Adrenal gland (tissue), 12 donors: ENCODE data around the gene IL17RC. TPM values are rescaled to one million over a fixed set of nuclear protein-coding genes. Genes with fewer than 3 reads are reported as not detected.
A peak's percentile ranks its signal among the peaks of the same experiment; 100 is the strongest.

Source experiments
- DNase-seq, 7 donors: peaks; one replicate each; pipeline ENCODE4 v3.0.0-alpha.2; 2019 to 2020
- H3K27ac ChIP-seq, 5 donors: fragments of 200-600 bp; sonication (generic) in 4 of 5; 1 replicate in 3 of 5; 2 replicates in 2 of 5; pipeline versions ENCODE4 v1.5.1 to v1.8.0; 2016 to 2020; ENCODE audit warnings: mild to moderate bottlenecking in 1 of 5
- H3K27me3 ChIP-seq: fragments of 200-600 bp; 2 replicates; pipeline ENCODE4 v1.8.0; 2021
- H3K36me3 ChIP-seq, 2 donors: fragments of 200-600 bp; replicated peaks in 1 of 2; 1 replicate in 1 of 2; 2 replicates in 1 of 2; pipeline versions ENCODE4 v1.5.1 to v1.8.0; 2018 to 2022
- H3K4me1 ChIP-seq, 2 donors: fragments of 200-600 bp; replicated peaks in 1 of 2; 1 replicate in 1 of 2; 2 replicates in 1 of 2; pipeline versions ENCODE4 v1.5.1 to v1.8.0; 2018 to 2021
- H3K4me3 ChIP-seq, 4 donors: fragments of 200-600 bp; sonication (generic) in 3 of 4; one replicate each; pipeline ENCODE4 v1.5.1; 2016 to 2018
- H3K9me3 ChIP-seq, 3 donors: fragments of 200-600 bp; sonication (generic) in 1 of 3; replicated peaks in 1 of 3; 1 replicate in 2 of 3; 2 replicates in 1 of 3; pipeline versions ENCODE4 v1.5.1 to v1.8.0; 2016 to 2021
- POLR2A ChIP-seq, 2 donors: fragments of 450-650 bp; IDR thresholded peaks; one replicate each; pipeline ENCODE4 v1.6.1; 2017; ENCODE audit warnings: antibody characterized with exemption in 2 of 2, mild to moderate bottlenecking in 2 of 2, moderate library complexity in 1 of 2
- WGBS, 4 donors: extraction: QIAGEN DNeasy Blood & Tissue Kit in 2 of 4; methylation state at CpG; one replicate each; pipeline versions ENCODE4 v1.1.5 to v1.1.7; 2013 to 2017; 5-methylcytosine and 5-hydroxymethylcytosine counted together
- intact Hi-C, 2 donors: fragments of 100-400 bp; cut with DNase I; formaldehyde crosslinking; loops; one replicate each; pipeline versions ENCODE4 v1.14.1 to v1.15.0; 2022 to 2023
- polyA plus RNA-seq, 3 donors: library from polyadenylated mRNA; stranded (reverse); fragments of 200-250 nt in 2 of 3; fragments of 350-450 nt in 1 of 3; fragmentation: Illumina TruSeq in 1 of 3; extraction: RNeasy Lipid Tissue Mini Kit (QIAGEN cat#74804) in 1 of 3; gene quantifications; one replicate each; pipeline ENCODE4 v1.2.3, GENCODE V29; 2013 to 2014
- total RNA-seq, 9 donors: library from RNA; depleted of rRNA in 4 of 9; stranded (reverse); fragments of >200 nt in 4 of 9; fragments of 120-200 nt in 1 of 9; fragmentation: NEBNext Ultra II Directional in 1 of 9; extraction: Animal tissue kit (Norgen Biotek cat#: 25700) in 1 of 9; gene quantifications; one replicate each; pipeline versions ENCODE4 v1.1.0 to v1.2.4, GENCODE V29; 2013 to 2023
- TF ChIP-seq, protein P1 (sequence below), 6 experiments: fragments of 450-650 bp in 4 of 6; fragments of 200-600 bp in 2 of 6; sonication (generic) in 1 of 6; IDR thresholded peaks; 1 replicate in 5 of 6; 2 replicates in 1 of 6; pipeline versions ENCODE4 v1.5.1 to v1.8.0; 2016 to 2021; ENCODE audit warnings: antibody characterized with exemption in 6 of 6, mild to moderate bottlenecking in 2 of 6, moderate library complexity in 1 of 6
- donor health status: healthy with polysubstance abuse.
- donor health status: Bipolar disorder and iron deficiency.
- donor health status: DM: yes; HTN: yes; CAD: no.
- donor health status: DM: no; HTN: no; CAD: no.
- donor health status: DM: no; HTN: no; CAD: no.
- donor health status: DM: yes; HTN: yes; CAD: no.

IL17RC gene
- total and polyA plus RNA-seq, 12 donors: 20.5 to 283 (median 90.4) TPM

DNA sequence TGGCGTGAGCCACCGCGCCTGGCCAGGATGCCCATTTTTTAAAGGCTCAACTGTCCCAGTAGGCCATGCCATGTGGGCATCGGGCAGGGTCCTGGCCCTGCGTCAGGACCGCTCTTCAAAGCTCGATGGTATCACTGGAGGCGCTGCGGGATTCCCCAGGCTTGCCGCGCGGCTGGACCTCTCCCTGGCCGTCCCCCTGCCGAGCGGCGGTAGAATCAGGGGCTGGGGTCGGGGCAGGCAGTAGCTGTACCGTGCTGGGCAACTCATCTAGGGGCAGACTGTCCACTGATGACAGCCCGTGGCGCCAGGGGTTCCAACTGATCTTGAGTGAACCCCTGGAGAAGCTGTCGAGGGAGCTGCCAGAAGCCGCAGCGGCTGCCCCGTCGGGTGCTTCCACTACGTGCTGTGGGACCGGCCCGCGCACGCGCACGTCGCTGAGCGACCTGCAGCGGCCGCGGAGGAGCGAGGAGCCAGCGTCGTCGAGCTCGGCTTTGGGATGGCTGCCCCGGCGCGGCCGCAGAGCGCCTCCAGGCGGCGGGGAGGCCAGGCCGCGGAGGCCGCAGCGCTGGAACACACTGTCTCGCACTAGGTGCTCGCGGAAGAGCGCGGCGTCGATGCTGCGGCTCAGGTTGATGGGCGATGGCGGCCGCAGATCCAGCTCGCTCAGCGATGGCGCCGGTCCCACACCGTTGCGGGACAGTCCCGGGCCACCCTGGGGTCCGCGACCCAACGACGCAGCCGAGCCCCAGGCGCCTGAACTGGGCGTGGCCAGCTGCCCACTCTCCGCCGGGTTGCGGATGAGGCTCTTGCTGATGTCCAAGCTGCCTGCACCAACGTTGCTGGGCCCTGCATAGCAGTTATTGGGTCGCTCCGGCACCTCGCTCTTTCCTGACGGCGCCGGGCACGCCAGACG, 29.5 kb downstream of the IL17RC start:
- 5 to 40% (median 7%) methylated on average over 3 to 90 of the region's 90 CpGs for WGBS, 4 donors

DNA sequence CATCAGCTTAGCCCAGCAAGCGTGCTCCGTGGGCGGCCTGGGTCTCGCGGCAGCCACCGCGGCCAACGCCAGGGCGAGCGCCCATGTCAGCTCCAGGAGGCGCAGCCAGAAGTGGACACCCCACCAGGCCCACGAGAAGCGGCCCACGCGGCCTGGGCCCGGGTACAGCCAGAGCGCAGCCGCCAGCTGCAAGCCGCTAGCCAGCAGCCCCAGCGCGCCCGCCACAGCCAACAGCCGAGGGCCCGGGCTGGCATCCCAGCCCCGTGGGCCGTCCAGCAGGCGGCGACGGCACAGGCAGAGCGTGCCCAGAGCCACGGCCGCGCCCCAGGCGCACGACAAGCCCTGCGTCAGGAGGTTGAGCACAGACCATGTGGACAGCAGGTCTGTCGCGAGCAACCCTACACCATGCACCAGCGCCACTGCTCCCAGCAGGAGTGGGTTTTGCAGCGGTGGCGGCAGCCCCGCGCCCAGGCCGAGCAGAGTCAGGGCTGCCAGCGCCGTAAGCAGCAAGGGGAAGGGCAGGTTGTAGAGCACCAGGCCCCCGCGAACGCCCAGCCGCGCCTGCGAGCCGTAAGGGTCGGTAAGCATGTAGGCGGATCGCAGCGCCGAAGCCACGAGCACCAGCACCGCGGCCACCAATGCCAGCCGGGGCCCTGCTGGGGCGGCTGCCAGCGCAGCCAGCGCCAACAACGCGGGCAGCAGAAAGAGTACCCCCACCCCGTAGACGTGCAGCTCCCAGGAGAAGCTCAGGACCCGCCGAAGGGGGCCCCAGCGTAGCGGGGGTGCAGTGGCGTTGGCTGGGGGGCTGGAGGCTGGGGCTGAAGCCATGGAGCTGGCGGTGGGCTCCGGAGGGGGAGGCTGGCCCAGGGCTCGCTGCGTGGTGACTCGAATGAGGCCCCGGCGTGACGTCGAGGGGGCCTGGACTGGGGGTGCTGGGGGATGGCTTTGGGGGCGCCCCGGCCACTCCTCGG, 30.4 kb downstream of the IL17RC start:
- intact Hi-C loops: loop anchor here in 1 of 2 donors (10.0 kb wide), 1 partner anchor 223 kb away; no protein-coding TSS in a partner anchor
- Histone ChIP-seq H3K27me3 (no peaks in the 10 kb centered on the region), H3K4me1 (peaks cover 14 to 30% of the 10 kb centered on the region in 2 donors), H3K27ac (peak overlapping the region; percentile 32 to 88 (median 74)), H3K9me3 (no peaks in the 10 kb centered on the region), H3K36me3 (no peaks in the 10 kb centered on the region), H3K4me3 (peak overlapping the region in 2 of 4 donors; percentile 39)
- TF ChIP-seq, protein P1, sequence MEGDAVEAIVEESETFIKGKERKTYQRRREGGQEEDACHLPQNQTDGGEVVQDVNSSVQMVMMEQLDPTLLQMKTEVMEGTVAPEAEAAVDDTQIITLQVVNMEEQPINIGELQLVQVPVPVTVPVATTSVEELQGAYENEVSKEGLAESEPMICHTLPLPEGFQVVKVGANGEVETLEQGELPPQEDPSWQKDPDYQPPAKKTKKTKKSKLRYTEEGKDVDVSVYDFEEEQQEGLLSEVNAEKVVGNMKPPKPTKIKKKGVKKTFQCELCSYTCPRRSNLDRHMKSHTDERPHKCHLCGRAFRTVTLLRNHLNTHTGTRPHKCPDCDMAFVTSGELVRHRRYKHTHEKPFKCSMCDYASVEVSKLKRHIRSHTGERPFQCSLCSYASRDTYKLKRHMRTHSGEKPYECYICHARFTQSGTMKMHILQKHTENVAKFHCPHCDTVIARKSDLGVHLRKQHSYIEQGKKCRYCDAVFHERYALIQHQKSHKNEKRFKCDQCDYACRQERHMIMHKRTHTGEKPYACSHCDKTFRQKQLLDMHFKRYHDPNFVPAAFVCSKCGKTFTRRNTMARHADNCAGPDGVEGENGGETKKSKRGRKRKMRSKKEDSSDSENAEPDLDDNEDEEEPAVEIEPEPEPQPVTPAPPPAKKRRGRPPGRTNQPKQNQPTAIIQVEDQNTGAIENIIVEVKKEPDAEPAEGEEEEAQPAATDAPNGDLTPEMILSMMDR (IDR thresholded peaks at IDR 0.05): peak in 5 of 6 experiments; percentile 24 to 75 (median 54)
- peak; percentile 29 to 62 for TF ChIP-seq POLR2A (IDR thresholded peaks at IDR 0.05)
- peak; percentile 77 to 90 (median 83) for DNase-seq
- WGBS, 4 donors: 34 to 75% (median 43%) methylated on average over 22 to 86 of the region's 86 CpGs

More for the DNA sequence above, 29.5 kb downstream of the IL17RC start:
- H3K27me3 ChIP-seq: no peaks in the 10 kb centered on the region
- no peaks in the 10 kb centered on the region for H3K9me3 ChIP-seq
- peak overlapping the region in 2 of 4 donors; percentile 39 for H3K4me3 ChIP-seq
- H3K4me1 ChIP-seq: peaks cover 5 to 24% of the 10 kb centered on the region in 2 donors
- peak; percentile 87 to 93 (median 90) for DNase-seq
- no peaks in the 10 kb centered on the region for H3K36me3 ChIP-seq
- H3K27ac ChIP-seq: peak overlapping the region; percentile 39 to 88 (median 74)
- TF ChIP-seq, protein P1 (IDR thresholded peaks at IDR 0.05): peak; percentile 24 to 86 (median 59)
- peak; percentile 39 to 80 for TF ChIP-seq POLR2A (IDR thresholded peaks at IDR 0.05)
- intact Hi-C loops: loop anchor here in 1 of 2 donors (10.0 kb wide), 1 partner anchor 222 kb away; no protein-coding TSS in a partner anchor

DNA sequence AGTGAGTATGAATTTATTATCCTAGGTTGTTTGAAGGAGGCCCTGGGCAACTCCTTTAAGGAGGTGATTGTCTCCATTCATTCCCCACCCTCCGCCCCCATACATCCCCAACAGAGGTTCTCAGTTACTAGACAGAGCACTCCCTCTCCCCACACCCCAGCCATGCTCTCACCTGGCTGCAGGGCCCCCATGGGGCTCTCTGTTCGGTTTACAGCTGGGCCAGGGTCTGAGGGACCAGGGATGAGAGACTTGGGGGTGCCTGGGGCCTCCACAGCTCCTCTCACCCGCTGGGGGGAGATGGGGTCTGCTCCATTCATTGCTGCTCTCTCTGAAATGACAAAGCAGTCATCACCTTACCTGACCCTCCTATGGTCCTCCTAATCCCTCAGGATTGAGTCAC, 31.7 kb downstream of the IL17RC start:
- Histone ChIP-seq H3K27ac (no peak overlapping the region), H3K27me3 (no peaks in the 10 kb centered on the region), H3K9me3 (no peaks in the 10 kb centered on the region), H3K4me3 (no peak overlapping the region), H3K4me1 (peaks cover 14 to 30% of the 10 kb centered on the region in 2 donors), H3K36me3 (no peaks in the 10 kb centered on the region)
- intact Hi-C loops: loop anchor here in 1 of 2 donors (10.0 kb wide), 1 partner anchor 224 kb away; no protein-coding TSS in a partner anchor
- DNase-seq: no peak
- TF ChIP-seq POLR2A (IDR thresholded peaks at IDR 0.05): no peak
- TF ChIP-seq, protein P1 (IDR thresholded peaks at IDR 0.05): no peak
- 82 to 93% (median 90%) methylated on average over 1 to 3 of the region's 3 CpGs for WGBS, 4 donors
